ENCODE results near the gene ZNF423.

ZNF423 gene

DNA sequence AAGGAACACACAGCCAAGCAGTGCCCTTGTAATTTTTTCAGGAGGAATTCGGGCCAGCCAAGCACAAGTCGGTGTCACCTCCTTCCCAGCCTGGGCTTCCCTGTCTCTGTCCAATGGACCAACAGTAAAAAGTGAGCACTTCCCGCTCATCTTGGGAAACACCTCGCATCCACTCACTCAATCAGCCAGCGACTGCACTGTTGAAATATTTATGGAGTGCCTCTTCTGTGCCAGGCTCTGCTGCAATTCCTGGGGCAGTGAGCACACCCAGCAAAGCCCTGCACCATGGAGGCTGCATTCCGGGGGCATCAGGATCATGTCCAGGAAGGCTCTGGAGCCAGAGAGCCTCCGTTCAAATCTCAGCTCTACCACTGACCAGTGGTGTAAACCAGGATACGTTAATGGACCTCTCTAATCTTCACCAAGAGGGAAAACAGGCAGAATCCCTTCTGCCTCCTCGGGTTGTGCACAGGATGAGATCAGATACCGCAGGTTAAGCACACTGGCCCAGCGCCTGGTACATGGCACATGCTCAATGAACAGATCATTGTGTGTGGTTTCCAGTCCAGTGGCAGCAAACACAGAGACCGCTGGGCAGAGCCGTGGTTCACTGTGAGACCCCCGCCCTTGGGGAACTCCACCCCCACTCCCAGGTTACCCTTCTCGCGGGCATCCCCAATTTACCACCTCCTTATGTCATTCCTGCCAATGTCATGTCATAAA, 194.3 kb downstream of the ZNF423 start:
- no peak for DNase-seq
- no peak for ATAC-seq

DNA sequence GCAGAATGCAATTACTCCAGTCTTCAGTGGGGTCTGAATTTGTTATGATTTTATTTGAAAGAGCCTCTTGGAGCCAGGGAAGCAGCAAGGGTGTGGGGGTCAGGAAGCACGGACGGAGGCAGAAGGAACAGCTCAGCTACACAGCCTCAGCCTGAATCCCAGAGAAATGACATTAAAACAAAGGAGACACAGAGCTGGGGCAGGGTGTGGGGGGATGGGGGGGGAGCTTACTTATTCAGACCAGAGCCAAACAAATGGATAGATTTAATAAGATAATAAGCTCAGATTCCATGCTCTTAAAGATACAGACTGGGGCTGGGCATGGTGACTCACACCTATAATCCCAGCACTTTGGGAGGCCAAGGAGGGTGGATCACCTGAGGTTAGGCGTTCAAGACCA, 195.3 kb downstream of the ZNF423 start:
- DNase-seq (no peak), ATAC-seq (no peak)

DNA sequence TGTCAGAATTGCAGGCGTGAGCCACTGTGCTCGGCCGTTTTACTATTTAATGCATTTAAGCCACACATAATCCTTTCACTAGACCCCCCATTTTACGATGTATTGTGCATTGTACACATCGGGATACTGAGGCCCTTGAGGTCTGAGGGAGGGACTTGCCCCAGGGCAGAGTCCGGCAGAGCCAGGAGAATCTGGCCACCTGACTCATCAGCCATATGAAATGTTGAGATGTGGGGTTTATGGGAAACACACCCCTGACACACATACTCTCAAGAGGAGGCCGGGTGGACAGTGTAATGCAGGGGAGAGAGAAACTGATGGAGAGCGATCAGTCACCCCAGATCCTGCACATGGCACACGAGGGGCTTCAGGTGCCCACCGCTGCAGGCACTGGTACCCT, 196.6 kb downstream of the ZNF423 start:
- ATAC-seq (no peak), DNase-seq (no peak)

DNA sequence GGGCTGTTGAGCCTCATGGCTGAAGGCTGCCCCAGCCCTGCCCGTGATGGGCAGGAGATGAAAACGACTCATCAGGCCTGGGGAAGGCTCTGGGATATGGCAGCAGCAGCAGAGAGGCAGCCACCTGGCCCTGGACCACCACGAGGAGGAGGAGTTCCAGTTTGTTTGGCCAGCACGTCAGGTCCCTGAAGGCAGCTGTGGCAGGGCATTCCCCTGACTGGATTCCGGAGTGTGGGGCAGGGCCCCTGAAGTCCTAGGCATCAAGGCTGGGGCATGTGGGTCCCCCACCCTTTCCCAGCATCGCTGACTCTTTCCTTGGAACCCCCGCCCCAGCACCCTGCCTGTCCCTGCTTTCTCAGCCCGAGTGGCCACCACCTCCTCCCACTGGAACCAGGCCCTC, 197.4 kb downstream of the ZNF423 start:
- ATAC-seq: no peak
- DNase-seq: no peak

DNA sequence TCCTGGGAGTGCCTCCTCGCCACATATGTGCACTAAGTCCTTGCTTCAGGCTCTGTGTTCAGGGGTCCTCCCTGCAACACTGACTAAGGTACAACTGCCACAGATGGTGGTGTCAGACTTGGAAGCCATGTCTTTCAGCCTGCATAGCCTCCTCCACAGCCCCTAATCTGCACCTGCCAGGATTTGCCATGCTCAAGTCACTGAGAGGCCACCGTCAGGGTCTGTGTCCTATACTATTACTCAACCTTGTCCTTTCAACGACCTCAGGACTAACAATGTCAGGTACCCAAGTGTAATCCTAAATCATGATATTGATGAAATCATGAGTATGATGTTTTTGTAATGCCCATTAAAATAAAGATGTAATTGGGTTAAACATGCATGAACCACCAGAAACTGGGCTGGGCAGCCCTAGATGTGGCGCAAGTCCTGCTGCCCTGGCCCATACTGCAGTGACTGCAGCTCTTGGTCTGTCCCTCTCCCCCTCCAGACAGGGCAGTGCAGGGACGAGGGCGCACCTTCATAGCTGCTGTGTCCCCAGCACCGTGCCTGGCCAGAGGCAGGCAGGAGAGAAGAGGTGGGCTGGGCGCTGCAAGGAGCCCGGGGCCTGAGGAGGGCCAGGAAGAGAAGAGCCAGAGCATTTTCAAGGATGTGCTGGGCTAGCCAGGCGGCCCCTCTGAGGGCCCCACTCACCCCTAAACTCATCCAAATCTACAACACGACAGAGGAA, 198.0 kb downstream of the ZNF423 start:
- ATAC-seq: no peak
- DNase-seq: no peak

DNA sequence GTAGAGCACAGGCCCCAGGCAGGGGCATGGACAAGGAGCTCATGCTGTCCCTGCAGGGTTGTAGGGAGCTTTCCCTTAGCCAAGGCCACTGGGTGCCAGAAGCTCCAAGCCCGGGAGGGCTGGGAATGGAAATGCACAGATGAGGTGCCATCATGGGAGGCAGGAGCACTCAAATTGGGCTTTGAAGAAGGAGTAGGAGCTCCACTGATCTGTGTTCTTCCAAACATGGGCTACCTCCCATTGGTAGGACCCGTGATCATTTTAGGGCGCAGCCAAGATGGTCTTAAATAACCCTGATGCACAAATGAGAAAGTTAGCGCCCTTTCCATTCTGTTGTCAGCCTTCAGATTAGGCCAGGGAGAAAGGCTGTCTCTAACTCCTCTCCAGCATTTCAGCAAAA, 201.5 kb downstream of the ZNF423 start:
- no peak for DNase-seq
- no peak for ATAC-seq

DNA sequence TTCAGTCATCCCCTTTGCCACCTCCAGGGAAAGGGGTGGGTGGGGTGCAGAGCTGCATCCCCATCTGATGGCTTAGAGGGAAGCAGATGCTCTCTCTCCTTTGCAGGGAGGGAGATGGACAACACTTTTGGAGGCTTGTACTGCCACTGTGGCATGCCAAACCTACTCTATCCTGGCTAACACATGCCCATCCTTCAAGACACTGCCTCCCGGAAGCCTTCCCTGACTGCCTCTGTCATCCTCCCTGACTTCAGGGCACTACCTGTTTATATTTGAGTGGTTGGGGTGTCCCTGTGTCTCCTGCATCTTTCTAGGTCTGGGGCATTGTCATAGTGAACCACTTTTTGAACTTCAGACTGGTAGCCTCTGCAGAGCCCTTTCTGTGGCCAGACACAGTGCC, 202.3 kb downstream of the ZNF423 start:
- no peak for DNase-seq
- no peak for ATAC-seq

DNA sequence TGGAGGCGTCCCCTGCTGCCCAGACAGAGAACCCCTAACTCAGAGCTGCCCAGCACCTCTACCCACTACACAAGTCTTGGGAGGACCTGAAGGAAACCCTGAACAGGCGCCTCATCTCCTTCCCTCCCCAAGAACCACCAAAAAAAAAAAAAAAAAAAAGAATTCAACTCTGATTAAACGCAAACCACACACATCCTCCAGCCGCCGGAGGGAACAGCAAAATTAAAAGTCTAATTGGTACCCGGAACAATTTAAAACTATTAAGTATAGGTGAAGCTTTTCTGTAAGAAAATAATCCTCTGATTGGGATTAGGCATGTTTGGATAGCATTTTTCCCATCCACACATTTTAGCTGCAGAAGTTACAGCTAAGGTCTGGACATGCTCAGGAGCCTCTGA, 202.7 kb downstream of the ZNF423 start:
- ATAC-seq: no peak
- no peak for DNase-seq

DNA sequence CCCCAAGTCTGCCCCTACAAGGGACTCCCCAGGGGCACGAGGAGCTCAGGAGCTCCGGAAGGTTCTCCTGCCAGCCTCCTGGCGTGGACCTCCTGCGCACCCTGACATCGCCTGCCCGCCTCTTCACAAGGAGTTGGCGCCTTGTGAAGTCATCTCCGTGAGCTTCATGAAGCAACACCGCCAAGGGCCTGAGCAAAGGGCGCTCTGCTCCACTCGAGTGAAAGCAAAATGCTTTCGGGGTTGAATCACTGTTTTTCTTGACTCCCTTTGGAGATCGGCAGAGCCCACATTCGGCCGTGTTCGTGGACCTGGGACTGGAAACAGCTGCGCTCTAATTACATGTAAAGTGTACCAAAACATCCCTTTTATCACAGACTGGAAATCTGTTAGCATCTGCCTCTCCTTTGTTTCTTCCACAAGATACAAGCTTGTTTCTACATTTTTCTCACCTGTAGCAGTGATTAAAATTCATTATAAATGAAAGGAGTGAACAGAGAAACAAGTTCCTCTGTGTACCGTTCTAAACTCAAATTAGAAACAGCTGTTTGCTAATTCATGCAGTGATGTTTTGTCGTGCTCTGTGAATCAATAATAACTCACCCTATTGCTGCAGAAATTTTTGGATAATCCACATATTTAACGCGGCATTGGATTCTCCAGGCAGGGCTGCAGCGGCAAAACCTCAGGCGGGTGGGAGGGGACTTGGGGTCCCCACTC, 203.3 kb downstream of the ZNF423 start:
- DNase-seq (no peak), ATAC-seq (no peak)

DNA sequence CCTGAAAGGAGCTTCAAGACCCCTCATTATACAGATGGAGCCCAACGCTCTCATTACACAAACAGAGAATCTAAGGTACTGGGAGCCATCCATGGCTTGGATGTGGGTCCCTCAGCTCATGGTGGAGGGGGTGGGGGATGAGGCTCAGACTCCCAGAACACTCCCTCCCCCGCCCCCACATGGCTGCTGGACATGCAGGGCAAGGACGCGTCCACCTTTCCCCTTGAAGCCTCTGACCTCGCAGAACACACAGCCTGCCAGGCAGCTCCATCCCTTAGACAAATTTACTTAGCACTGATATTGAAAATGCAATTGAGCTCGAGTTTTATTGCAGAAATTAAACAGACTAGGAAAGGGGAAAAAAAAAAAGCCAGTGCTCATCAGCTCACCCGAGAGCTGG, 203.9 kb downstream of the ZNF423 start:
- no peak for DNase-seq
- no peak for ATAC-seq

DNA sequence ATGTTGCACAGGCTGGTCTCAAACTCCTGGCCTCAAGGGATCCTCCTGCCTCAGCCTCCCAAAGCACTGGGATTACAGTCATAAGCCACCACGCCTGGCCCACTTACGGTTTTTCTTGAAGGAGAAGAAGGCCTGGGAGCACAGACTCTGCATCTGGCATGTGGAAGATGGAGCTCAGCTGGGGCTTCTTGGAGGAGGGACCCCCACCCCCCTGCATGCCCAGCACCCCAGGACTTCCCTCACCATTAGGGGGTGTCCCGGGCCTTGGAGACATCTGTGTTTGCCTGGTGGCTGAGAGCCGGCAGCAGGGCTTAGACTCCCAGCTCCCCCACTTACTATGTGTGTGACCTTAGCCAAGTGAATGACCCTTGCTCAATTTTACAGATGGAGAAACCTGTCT, 204.7 kb downstream of the ZNF423 start:
- DNase-seq (no peak), ATAC-seq (no peak)

DNA sequence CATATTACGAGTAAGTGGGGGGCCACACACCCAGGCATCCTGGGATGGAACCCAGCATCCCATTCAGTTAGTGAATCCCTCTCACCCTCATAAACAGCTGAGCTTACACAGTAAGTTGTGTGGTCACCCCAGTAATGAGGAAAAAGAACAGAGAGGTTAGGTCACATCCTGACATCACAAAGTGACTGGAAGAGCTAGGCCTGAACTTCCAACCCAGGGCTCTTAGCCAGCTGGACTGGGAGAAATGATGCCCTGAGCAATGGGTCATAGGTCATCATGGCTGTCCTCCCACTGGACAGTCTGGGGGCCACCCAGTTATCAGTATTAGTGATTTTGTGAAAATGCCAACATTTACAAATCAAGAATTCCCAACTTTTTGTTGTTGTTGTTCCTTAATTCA, 205.3 kb downstream of the ZNF423 start:
- no peak for ATAC-seq

DNA sequence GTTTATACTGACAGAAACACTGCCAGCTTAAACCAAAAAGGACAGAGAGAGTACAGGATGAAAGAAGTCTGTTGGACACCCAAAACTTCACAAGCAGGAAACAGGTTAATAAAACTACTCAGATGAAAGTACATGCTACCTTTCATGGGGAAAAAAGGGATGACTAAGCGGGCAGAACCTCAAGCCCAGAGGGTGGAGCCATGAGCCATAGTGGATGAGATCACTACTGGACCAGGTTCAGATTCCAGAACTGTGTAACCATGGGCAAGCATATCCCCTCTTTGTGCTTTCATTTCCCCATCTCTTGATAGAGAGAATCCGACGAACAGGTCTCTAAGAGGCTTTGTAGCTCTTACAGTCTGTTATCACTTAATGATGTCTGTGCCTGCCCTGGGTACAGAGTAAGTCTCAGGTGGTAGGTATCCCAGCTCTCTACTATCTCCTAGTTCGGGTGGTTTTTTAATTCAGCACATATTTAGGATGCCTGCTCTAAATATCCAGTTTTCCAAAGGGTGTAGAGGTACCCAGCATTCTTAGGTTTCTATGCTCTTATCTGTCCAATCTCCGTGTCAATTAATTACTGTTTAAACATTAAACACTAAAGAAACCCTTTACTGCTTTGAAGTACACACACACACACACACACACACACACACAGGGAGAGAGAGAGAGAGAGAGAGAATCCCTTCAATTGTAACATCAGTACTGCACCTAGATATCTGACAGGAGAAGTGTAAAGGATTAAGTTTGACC, 206.7 kb downstream of the ZNF423 start:
- DNase-seq: no peak
- no peak for ATAC-seq

More for the DNA sequence above, 205.3 kb downstream of the ZNF423 start:
- DNase-seq: no peak

DNA sequence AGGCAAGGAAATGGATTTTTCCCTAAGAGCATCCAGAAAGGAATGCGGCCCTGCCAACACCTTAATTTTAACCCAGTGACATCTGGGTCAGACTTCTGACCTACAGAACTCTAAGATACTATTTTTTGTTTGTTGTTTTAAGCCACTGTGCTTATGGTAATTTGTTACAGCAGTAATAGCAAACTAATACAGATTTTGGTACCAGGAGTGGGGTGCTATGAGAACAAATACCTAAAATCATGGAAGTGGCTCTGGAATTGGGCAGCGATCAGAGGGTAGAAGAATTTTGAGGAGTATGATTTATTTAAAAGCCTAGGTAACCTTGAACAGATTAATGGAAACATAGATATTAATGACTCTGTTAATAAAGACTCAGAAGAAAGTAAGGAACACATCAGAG, 208.2 kb downstream of the ZNF423 start:
- no peak for ATAC-seq
- no peak for DNase-seq

DNA sequence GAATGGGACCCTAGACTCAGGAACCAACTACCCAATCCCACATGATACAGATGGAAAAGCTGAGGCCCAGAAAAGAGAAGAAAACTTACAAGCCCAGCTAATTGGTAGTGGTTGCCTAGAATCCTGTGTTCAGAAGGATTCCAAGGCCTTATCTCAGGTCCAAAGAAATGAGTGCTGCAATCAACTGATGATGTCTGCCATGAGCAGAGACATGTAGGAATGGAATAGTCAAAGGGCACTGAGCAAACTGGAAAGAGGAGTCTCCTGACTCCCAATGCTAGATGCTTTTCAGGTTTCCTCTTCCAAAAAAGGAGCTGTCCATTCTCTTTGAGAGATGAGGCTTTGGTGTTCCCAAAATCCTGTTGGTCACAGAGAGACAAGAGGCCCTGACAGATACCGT, 210.6 kb downstream of the ZNF423 start:
- DNase-seq (no peak), ATAC-seq (no peak)

DNA sequence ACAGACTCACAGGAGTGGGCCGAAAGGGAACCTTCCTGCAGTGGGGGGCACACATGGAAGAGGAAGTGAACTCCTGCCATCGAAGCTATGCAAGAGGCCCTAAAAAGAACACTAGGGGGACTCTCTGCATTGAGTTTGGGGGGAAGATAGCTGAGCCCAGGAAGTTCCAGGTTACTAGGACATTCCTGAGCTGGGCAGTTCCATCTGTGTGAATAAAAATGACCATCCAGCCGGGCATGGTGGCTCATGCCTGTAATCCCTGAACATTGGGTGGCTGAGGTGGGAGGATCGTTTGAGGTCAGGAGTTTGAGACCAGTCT, 211.8 kb downstream of the ZNF423 start:
- DNase-seq: no peak

DNA sequence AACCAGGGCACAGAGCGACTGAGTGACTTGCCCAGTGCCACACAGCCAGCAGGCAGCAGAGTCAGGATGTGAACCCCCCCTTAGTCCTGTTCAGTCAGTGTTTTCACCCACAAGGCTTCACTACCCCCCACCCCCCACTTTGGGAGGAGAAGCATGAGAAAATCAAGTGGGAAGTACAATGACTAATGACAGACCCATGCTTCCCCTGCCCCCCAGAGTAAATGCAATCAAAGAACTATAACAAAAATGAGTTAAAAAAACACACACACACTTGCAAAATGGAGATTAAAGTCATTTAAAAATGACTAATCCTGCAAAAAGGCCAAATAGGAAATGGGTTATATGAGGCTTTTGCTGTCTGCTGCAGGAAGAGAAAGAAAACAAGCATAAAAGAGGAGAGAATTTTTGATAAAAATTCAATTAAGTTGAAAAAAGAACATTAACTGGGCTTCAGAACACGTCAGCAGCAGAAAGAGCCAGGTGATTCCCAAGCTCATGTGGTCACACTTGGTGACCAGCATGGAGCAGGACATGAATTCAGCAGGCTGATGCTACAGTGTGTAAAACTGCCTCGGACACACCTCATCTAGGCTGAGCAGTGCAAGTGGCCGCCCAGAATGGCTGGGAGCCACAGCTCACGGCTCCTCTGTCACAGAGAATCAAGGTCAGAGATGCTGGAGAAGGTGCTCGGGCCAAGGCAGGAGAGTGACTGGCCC, 212.3 kb downstream of the ZNF423 start:
- DNase-seq: no peak
- no peak for ATAC-seq

More for the DNA sequence above, 211.8 kb downstream of the ZNF423 start:
- ATAC-seq: no peak

DNA sequence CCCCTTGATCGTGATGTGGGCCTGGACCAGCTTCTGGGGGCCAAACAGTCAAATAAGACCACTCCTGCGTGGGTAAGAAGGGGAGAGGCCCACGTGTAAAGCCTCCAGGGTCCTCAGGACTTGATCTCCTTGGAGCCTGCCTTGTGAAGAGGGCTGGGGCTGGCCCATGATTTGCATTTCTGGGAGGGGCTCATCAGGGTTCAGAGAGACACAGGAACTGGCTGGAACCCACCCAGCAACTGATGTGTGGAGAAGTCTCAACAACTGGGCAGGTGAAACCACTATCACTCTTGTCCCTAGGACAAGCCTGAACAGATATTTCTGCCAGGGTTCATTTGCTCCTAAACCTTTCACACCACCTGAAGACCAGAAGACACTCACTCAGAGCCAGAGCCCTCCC, 214.7 kb downstream of the ZNF423 start:
- DNase-seq: no peak
- no peak for ATAC-seq

DNA sequence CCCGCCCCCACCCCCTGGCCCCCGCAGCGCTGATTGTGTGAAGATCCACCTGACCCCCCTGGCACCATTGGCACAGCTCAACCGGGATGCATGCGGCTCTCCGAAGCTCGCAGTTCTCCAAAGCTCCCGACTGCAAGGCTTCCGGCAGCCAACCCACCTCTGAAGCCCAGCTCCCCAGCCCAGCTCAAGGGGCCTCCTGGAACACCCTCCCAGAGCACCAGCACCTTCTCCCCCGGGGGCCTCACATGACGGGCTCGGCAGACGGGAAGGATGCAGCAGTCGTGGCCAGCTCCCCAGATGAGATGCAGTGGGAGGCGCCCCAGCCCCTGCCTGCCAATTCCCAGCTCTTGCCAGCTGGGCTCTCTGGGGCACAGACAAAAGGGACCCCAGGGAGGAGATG, 215.3 kb downstream of the ZNF423 start:
- DNase-seq (no peak), ATAC-seq (no peak)

DNA sequence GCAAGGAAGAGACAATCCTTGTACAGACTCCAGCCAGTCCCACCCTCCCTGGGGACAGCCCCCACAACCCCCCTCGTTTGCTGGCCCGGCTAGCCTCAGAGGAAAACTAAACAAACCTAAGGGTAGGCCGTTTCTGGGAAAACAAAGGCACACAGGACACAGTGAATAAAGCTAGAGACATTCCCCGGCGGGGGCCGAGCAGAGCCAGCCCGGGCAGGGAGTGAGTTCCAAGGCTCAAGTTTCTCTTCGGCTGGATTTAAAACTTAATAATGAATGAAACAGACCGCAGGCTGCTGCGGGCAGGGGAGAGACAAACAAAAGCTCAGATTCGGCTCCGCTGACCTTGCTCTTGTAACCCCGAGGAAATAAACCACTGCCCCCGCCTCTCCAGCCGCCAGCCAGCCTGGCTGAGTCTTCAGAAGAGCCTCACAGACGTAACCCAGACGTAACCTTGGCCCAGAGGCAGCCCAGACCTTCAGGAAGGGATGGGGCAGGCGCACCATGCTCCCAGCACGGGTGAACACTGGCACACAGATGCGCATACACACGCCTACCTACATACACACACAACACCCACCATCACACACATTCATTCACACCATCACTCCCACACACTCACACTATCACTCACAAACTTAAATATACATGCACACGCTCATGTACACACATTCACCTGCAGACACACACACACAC, 216.0 kb downstream of the ZNF423 start:
- ATAC-seq (no peak), DNase-seq (no peak)
